GM18870 (cell line): ENCODE data around the gene ENTHD1.

Experiments
- ATAC-seq: cut with Tn5 transposase; IDR thresholded peaks from one replicate; pipeline ENCODE4 v1.9.1; 2021; ENCODE audit warnings: moderate library complexity; ENCODE audit not compliant: unreplicated experiment

The ENTHD1 gene

GRCh38 chr22:39893526-39893925 is at the start of gene ENTHD1:
TSS of gene ENTHD1 (minus strand) at chr22:39893760. CDS start at chr22:39887748, 6,012 bp downstream.
- ATAC-seq = no peak

- no peak for ATAC-seq
These were observed 49.8 kb upstream of the ENTHD1 start for GRCh38 chr22:39943337-39943736.

- no peak for ATAC-seq
These were observed 49.1 kb upstream of the ENTHD1 start for GRCh38 chr22:39942439-39943230.

- ATAC-seq = no peak
These were observed 48.0 kb upstream of the ENTHD1 start for GRCh38 chr22:39941601-39942000.

- ATAC-seq = no peak
These were observed 47.3 kb upstream of the ENTHD1 start for GRCh38 chr22:39940757-39941305.

GRCh38 chr22:39939830-39940229 is 46.3 kb upstream of the ENTHD1 start:
- no peak for ATAC-seq

- no peak for ATAC-seq
These were observed 45.0 kb upstream of the ENTHD1 start for GRCh38 chr22:39938509-39939111.

- no peak for ATAC-seq
These were observed 44.3 kb upstream of the ENTHD1 start for GRCh38 chr22:39937906-39938305.

GRCh38 chr22:39936523-39937145 is 43.1 kb upstream of the ENTHD1 start:
- no peak for ATAC-seq

GRCh38 chr22:39935612-39936011 is 42.1 kb upstream of the ENTHD1 start:
- no peak for ATAC-seq

GRCh38 chr22:39935116-39935515 is 41.6 kb upstream of the ENTHD1 start:
- no peak for ATAC-seq

- ATAC-seq = no peak
These were observed 40.2 kb upstream of the ENTHD1 start for GRCh38 chr22:39933741-39934140.

- ATAC-seq = no peak
These were observed 39.5 kb upstream of the ENTHD1 start for GRCh38 chr22:39932918-39933649.

GRCh38 chr22:39932166-39932565 is 38.6 kb upstream of the ENTHD1 start:
- ATAC-seq = no peak

- no peak for ATAC-seq
These were observed 37.7 kb upstream of the ENTHD1 start for GRCh38 chr22:39931251-39931650.

- no peak for ATAC-seq
These were observed 35.3 kb upstream of the ENTHD1 start for GRCh38 chr22:39928536-39929520.

- no peak for ATAC-seq
These were observed 34.0 kb upstream of the ENTHD1 start for GRCh38 chr22:39927544-39927943.

- no peak for ATAC-seq
These were observed 33.2 kb upstream of the ENTHD1 start for GRCh38 chr22:39926753-39927152.

GRCh38 chr22:39925909-39926679 is 32.5 kb upstream of the ENTHD1 start:
- ATAC-seq = no peak
